Adrenal gland (tissue), 12 donors: ENCODE results near the gene KCNJ1. TPM values are rescaled to one million over a fixed set of nuclear protein-coding genes. Genes with fewer than 3 reads are reported as not detected.

ENCODE experiments used
- DNase-seq, 7 donors: peaks; one replicate each; pipeline ENCODE4 v3.0.0-alpha.2; 2019 to 2020
- H3K27ac ChIP-seq, 5 donors: fragments of 200-600 bp; sonication (generic) in 4 of 5; 1 replicate in 3 of 5; 2 replicates in 2 of 5; pipeline versions ENCODE4 v1.5.1 to v1.8.0; 2016 to 2020; ENCODE audit warnings: mild to moderate bottlenecking in 1 of 5
- H3K27me3 ChIP-seq: fragments of 200-600 bp; 2 replicates; pipeline ENCODE4 v1.8.0; 2021
- H3K36me3 ChIP-seq, 2 donors: fragments of 200-600 bp; replicated peaks in 1 of 2; 1 replicate in 1 of 2; 2 replicates in 1 of 2; pipeline versions ENCODE4 v1.5.1 to v1.8.0; 2018 to 2022
- H3K4me1 ChIP-seq, 2 donors: fragments of 200-600 bp; replicated peaks in 1 of 2; 1 replicate in 1 of 2; 2 replicates in 1 of 2; pipeline versions ENCODE4 v1.5.1 to v1.8.0; 2018 to 2021
- H3K4me3 ChIP-seq, 4 donors: fragments of 200-600 bp; sonication (generic) in 3 of 4; one replicate each; pipeline ENCODE4 v1.5.1; 2016 to 2018
- H3K9me3 ChIP-seq, 3 donors: fragments of 200-600 bp; sonication (generic) in 1 of 3; replicated peaks in 1 of 3; 1 replicate in 2 of 3; 2 replicates in 1 of 3; pipeline versions ENCODE4 v1.5.1 to v1.8.0; 2016 to 2021
- POLR2A ChIP-seq, 2 donors: fragments of 450-650 bp; IDR thresholded peaks; one replicate each; pipeline ENCODE4 v1.6.1; 2017; ENCODE audit warnings: antibody characterized with exemption in 2 of 2, mild to moderate bottlenecking in 2 of 2, moderate library complexity in 1 of 2
- WGBS, 4 donors: extraction: QIAGEN DNeasy Blood & Tissue Kit in 2 of 4; methylation state at CpG; one replicate each; pipeline versions ENCODE4 v1.1.5 to v1.1.7; 2013 to 2017; 5-methylcytosine and 5-hydroxymethylcytosine counted together
- intact Hi-C, 2 donors: fragments of 100-400 bp; cut with DNase I; formaldehyde crosslinking; loops; one replicate each; pipeline versions ENCODE4 v1.14.1 to v1.15.0; 2022 to 2023
- polyA plus RNA-seq, 3 donors: library from polyadenylated mRNA; stranded (reverse); fragments of 200-250 nt in 2 of 3; fragments of 350-450 nt in 1 of 3; fragmentation: Illumina TruSeq in 1 of 3; extraction: RNeasy Lipid Tissue Mini Kit (QIAGEN cat#74804) in 1 of 3; gene quantifications; one replicate each; pipeline ENCODE4 v1.2.3, GENCODE V29; 2013 to 2014
- total RNA-seq, 9 donors: library from RNA; depleted of rRNA in 4 of 9; stranded (reverse); fragments of >200 nt in 4 of 9; fragments of 120-200 nt in 1 of 9; fragmentation: NEBNext Ultra II Directional in 1 of 9; extraction: Animal tissue kit (Norgen Biotek cat#: 25700) in 1 of 9; gene quantifications; one replicate each; pipeline versions ENCODE4 v1.1.0 to v1.2.4, GENCODE V29; 2013 to 2023
- TF ChIP-seq, protein P1 (sequence below), 6 experiments: fragments of 450-650 bp in 4 of 6; fragments of 200-600 bp in 2 of 6; sonication (generic) in 1 of 6; IDR thresholded peaks; 1 replicate in 5 of 6; 2 replicates in 1 of 6; pipeline versions ENCODE4 v1.5.1 to v1.8.0; 2016 to 2021; ENCODE audit warnings: antibody characterized with exemption in 6 of 6, mild to moderate bottlenecking in 2 of 6, moderate library complexity in 1 of 6
- donor health status: healthy with polysubstance abuse.
- donor health status: Bipolar disorder and iron deficiency.
- donor health status: DM: yes; HTN: yes; CAD: no.
- donor health status: DM: no; HTN: no; CAD: no.
- donor health status: DM: no; HTN: no; CAD: no.
- donor health status: DM: yes; HTN: yes; CAD: no.

Gene KCNJ1
- total and polyA plus RNA-seq, 12 donors, result 0.06 to 0.17 (median 0.16) TPM; not detected in 9

DNA sequence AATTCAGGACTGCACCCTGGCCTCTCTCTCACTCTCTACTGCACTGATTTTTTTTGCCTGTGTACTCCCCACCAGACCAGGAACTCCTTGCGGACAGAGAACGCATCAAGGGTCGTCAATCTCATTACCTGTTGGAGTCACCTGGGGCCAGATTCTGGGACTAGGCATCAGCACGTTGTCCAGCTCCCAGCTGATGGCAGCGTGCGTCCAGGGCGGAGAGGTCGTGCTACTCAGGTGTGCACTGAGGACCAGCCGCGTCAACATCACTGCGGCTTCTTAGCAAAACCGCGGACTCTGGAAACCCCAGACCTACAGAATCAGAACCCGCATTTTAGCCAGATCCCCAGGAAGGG is 37.2 kb upstream of the KCNJ1 start:
- no peaks in the 10 kb centered on the region for H3K36me3 ChIP-seq
- WGBS, 4 donors, result 69 to 77% (median 73%) methylated on average over 5 to 14 of the region's 14 CpGs
- intact Hi-C loops, result no loop called here
- no peak for TF ChIP-seq POLR2A (IDR thresholded peaks at IDR 0.05)
- TF ChIP-seq, protein P1, sequence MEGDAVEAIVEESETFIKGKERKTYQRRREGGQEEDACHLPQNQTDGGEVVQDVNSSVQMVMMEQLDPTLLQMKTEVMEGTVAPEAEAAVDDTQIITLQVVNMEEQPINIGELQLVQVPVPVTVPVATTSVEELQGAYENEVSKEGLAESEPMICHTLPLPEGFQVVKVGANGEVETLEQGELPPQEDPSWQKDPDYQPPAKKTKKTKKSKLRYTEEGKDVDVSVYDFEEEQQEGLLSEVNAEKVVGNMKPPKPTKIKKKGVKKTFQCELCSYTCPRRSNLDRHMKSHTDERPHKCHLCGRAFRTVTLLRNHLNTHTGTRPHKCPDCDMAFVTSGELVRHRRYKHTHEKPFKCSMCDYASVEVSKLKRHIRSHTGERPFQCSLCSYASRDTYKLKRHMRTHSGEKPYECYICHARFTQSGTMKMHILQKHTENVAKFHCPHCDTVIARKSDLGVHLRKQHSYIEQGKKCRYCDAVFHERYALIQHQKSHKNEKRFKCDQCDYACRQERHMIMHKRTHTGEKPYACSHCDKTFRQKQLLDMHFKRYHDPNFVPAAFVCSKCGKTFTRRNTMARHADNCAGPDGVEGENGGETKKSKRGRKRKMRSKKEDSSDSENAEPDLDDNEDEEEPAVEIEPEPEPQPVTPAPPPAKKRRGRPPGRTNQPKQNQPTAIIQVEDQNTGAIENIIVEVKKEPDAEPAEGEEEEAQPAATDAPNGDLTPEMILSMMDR (IDR thresholded peaks at IDR 0.05), result no peak
- peaks cover 33 to 97% of the 10 kb centered on the region in 2 donors for H3K4me1 ChIP-seq
- H3K9me3 ChIP-seq, result no peaks in the 10 kb centered on the region
- no peak for DNase-seq
- H3K4me3 ChIP-seq, result no peak overlapping the region
- H3K27ac ChIP-seq, result peak overlapping the region in 3 of 5 donors; percentile 83 to 84 (median 84)
- no peaks in the 10 kb centered on the region for H3K27me3 ChIP-seq

DNA sequence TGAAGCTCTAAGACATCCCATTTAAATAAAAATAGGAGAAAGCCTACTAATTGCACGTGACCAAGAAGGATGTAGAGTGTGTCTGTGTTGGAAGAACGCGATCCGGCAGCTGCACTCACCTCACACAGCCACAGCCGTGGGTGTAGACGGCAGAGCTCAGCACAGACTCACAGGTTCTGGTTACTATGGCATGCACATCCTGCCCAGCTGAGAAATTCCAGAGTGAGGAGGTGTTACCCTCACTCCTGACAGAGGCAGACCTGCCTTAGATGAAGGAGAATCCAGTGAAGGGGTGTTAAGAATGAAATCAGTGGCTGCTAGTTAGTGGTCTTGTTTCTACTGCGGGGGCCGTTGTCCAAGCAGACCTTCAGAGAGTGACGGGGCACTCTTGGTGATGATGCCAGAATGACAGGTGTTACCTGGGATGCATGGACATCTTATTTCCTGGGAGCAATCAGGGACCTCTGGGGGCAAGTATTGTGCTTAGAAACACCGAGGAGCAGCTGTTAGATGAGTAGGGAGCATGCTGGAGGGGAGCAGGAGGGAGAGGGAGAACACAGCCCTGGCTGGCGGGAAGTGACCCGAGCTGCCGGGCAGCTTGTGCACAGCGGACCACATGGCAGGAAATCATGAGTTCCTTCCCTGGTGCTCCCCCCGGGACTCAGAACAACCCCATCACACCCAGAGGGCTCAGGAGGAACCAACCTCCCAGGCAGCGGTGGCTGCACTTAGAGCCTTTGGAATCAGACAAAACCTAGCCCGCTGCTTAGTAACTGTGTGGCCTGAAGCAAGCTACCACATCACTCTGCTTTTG is 36.4 kb upstream of the KCNJ1 start:
- peak in 6 of 7 donors; percentile 46 to 78 (median 58) for DNase-seq
- WGBS, 4 donors, result 57 to 75% (median 65%) methylated on average over 14 to 17 of the region's 17 CpGs
- intact Hi-C loops, result no loop called here
- H3K36me3 ChIP-seq, result no peaks in the 10 kb centered on the region
- TF ChIP-seq, protein P1 (IDR thresholded peaks at IDR 0.05), result no peak
- TF ChIP-seq POLR2A (IDR thresholded peaks at IDR 0.05), result no peak
- H3K4me3 ChIP-seq, result no peak overlapping the region
- H3K4me1 ChIP-seq, result peaks cover 25 to 97% of the 10 kb centered on the region in 2 donors
- H3K27me3 ChIP-seq, result no peaks in the 10 kb centered on the region
- H3K27ac ChIP-seq, result peak overlapping the region in 2 of 5 donors; percentile 84
- H3K9me3 ChIP-seq, result no peaks in the 10 kb centered on the region

DNA sequence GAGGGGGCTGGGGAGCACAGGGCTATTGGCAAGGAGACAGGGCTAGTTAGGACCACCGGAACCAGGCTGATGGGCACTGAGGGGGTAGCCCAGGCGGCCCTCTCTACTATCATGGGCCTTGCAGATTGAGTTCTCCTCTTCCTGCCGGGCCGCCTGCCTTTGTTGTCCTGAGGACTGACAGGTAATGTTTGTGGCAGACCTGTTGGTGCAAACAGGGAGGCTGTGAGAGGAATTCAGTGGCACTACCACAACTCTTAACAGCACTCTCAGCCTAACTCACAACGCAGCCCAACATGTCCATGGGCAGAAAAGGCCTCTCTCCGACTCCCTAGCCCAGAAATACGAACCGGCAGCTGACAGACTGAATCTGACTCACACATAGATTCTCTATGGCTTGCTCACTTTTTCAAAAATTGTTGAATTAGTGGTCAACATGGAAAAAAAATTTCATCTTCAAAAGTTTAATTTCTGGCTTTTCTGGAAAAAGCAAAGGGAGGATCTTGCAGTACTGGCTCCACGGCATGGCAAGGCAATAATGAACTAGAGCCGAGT is 35.5 kb upstream of the KCNJ1 start:
- intact Hi-C loops, result no loop called here
- TF ChIP-seq, protein P1 (IDR thresholded peaks at IDR 0.05), result no peak
- no peak for TF ChIP-seq POLR2A (IDR thresholded peaks at IDR 0.05)
- Histone ChIP-seq H3K27ac (peak overlapping the region in 2 of 5 donors; percentile 84), H3K9me3 (no peaks in the 10 kb centered on the region), H3K4me1 (peaks cover 23 to 97% of the 10 kb centered on the region in 2 donors), H3K4me3 (no peak overlapping the region), H3K27me3 (no peaks in the 10 kb centered on the region), H3K36me3 (no peaks in the 10 kb centered on the region)
- DNase-seq, result peak in 4 of 7 donors; percentile 46 to 63 (median 52)
- 66 to 75% (median 70%) methylated on average over 6 to 10 of the region's 10 CpGs for WGBS, 4 donors

DNA sequence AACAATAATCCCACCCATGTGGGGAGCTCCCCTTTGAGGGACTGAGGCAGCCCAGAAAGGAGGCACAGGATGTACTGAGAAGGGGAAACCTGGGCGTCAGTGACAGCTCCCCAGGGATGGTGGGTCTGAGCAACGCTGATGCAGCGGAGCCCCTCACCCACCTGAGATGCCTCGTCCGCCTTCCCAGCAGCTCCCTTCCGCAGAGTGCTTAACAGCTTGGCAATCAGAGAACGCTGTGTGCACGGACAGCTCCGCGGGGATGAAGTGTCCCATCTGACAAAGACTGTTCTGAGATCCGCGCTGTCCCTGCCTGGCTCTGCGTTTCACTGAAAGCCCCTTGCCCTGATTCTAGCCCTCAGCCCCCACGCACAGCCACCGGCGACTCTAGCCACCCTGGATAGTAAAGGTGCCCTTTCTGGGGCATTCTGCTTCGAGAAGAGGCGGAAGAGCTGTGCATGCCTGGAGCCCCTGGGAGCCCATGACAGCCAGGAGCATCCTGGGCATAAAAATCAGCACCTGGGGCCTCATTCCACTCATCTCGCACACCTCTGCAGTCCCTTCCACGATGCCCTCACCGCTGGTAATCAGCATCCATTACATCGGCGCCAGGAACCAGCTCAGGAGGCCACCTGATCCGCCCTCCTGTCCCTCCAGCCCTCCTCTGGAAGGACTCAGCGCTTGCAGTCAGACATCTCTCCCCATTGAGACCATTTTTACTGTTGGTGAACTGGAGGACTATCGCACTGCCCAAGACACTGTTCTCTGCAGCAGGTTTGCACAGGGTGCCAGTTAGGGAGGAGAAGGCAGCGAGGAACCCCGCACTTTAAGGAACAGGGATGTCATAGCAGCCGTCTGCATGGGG is 34.8 kb upstream of the KCNJ1 start:
- no peaks in the 10 kb centered on the region for H3K27me3 ChIP-seq
- H3K36me3 ChIP-seq, result no peaks in the 10 kb centered on the region
- DNase-seq, result no peak
- H3K4me3 ChIP-seq, result no peak overlapping the region
- peaks cover 23 to 97% of the 10 kb centered on the region in 2 donors for H3K4me1 ChIP-seq
- intact Hi-C loops, result no loop called here
- 60 to 70% (median 63%) methylated on average over 16 to 29 of the region's 29 CpGs for WGBS, 4 donors
- peak overlapping the region in 2 of 5 donors; percentile 84 for H3K27ac ChIP-seq
- H3K9me3 ChIP-seq, result no peaks in the 10 kb centered on the region
- no peak for TF ChIP-seq POLR2A (IDR thresholded peaks at IDR 0.05)
- TF ChIP-seq, protein P1 (IDR thresholded peaks at IDR 0.05), result no peak
